Adrenal gland (tissue), 12 donors: ENCODE measurements around the gene KIRREL1. TPM values are rescaled to one million over a fixed set of nuclear protein-coding genes. Genes with fewer than 3 reads are reported as not detected.

Experiments used
- DNase-seq, 7 donors: peaks; one replicate each; pipeline ENCODE4 v3.0.0-alpha.2; 2019 to 2020
- H3K27ac ChIP-seq, 5 donors: fragments of 200-600 bp; sonication (generic) in 4 of 5; 1 replicate in 3 of 5; 2 replicates in 2 of 5; pipeline versions ENCODE4 v1.5.1 to v1.8.0; 2016 to 2020; ENCODE audit warnings: mild to moderate bottlenecking in 1 of 5
- H3K27me3 ChIP-seq: fragments of 200-600 bp; 2 replicates; pipeline ENCODE4 v1.8.0; 2021
- H3K36me3 ChIP-seq, 2 donors: fragments of 200-600 bp; replicated peaks in 1 of 2; 1 replicate in 1 of 2; 2 replicates in 1 of 2; pipeline versions ENCODE4 v1.5.1 to v1.8.0; 2018 to 2022
- H3K4me1 ChIP-seq, 2 donors: fragments of 200-600 bp; replicated peaks in 1 of 2; 1 replicate in 1 of 2; 2 replicates in 1 of 2; pipeline versions ENCODE4 v1.5.1 to v1.8.0; 2018 to 2021
- H3K4me3 ChIP-seq, 4 donors: fragments of 200-600 bp; sonication (generic) in 3 of 4; one replicate each; pipeline ENCODE4 v1.5.1; 2016 to 2018
- H3K9me3 ChIP-seq, 3 donors: fragments of 200-600 bp; sonication (generic) in 1 of 3; replicated peaks in 1 of 3; 1 replicate in 2 of 3; 2 replicates in 1 of 3; pipeline versions ENCODE4 v1.5.1 to v1.8.0; 2016 to 2021
- CTCF ChIP-seq, 6 experiments: fragments of 450-650 bp in 4 of 6; fragments of 200-600 bp in 2 of 6; sonication (generic) in 1 of 6; IDR thresholded peaks; 1 replicate in 5 of 6; 2 replicates in 1 of 6; pipeline versions ENCODE4 v1.5.1 to v1.8.0; 2016 to 2021; ENCODE audit warnings: antibody characterized with exemption in 6 of 6, mild to moderate bottlenecking in 2 of 6, moderate library complexity in 1 of 6
- POLR2A ChIP-seq, 2 donors: fragments of 450-650 bp; IDR thresholded peaks; one replicate each; pipeline ENCODE4 v1.6.1; 2017; ENCODE audit warnings: antibody characterized with exemption in 2 of 2, mild to moderate bottlenecking in 2 of 2, moderate library complexity in 1 of 2
- WGBS, 4 donors: extraction: QIAGEN DNeasy Blood & Tissue Kit in 2 of 4; methylation state at CpG; one replicate each; pipeline versions ENCODE4 v1.1.5 to v1.1.7; 2013 to 2017; 5-methylcytosine and 5-hydroxymethylcytosine counted together
- intact Hi-C, 2 donors: fragments of 100-400 bp; cut with DNase I; formaldehyde crosslinking; loops; one replicate each; pipeline versions ENCODE4 v1.14.1 to v1.15.0; 2022 to 2023
- polyA plus RNA-seq, 3 donors: library from polyadenylated mRNA; stranded (reverse); fragments of 200-250 nt in 2 of 3; fragments of 350-450 nt in 1 of 3; fragmentation: Illumina TruSeq in 1 of 3; extraction: RNeasy Lipid Tissue Mini Kit (QIAGEN cat#74804) in 1 of 3; gene quantifications; one replicate each; pipeline ENCODE4 v1.2.3, GENCODE V29; 2013 to 2014
- total RNA-seq, 9 donors: library from RNA; depleted of rRNA in 4 of 9; stranded (reverse); fragments of >200 nt in 4 of 9; fragments of 120-200 nt in 1 of 9; fragmentation: NEBNext Ultra II Directional in 1 of 9; extraction: Animal tissue kit (Norgen Biotek cat#: 25700) in 1 of 9; gene quantifications; one replicate each; pipeline versions ENCODE4 v1.1.0 to v1.2.4, GENCODE V29; 2013 to 2023
- donor health status: healthy with polysubstance abuse.
- donor health status: Bipolar disorder and iron deficiency.
- donor health status: DM: yes; HTN: yes; CAD: no.
- donor health status: DM: no; HTN: no; CAD: no.
- donor health status: DM: no; HTN: no; CAD: no.
- donor health status: DM: yes; HTN: yes; CAD: no.

Gene KIRREL1
- total and polyA plus RNA-seq, 12 donors, result 10.1 to 57.2 (median 39.8) TPM

GRCh38 chr1:158116311-158117167 lies 123.1 kb downstream of the KIRREL1 start:
- no peak for TF ChIP-seq CTCF (IDR thresholded peaks at IDR 0.05)
- no peak for TF ChIP-seq POLR2A (IDR thresholded peaks at IDR 0.05)
- WGBS, 4 donors, result 78 to 86% (median 79%) methylated on average over 10 of the region's 10 CpGs
- Histone ChIP-seq H3K9me3 (no peaks in the 10 kb centered on the region), H3K4me3 (no peak overlapping the region), H3K27me3 (peaks cover 34% of the 10 kb centered on the region), H3K36me3 (no peaks in the 10 kb centered on the region), H3K27ac (no peak overlapping the region), H3K4me1 (peaks cover 3 to 11% of the 10 kb centered on the region in 2 donors)
- DNase-seq, result no peak
- intact Hi-C loops, result loop anchor here in 1 of 2 donors (5.0 kb wide), 1 partner anchor 149 kb away; no protein-coding TSS in a partner anchor

GRCh38 chr1:158117854-158118704 lies 124.6 kb downstream of the KIRREL1 start:
- peak overlapping the region in 1 of 4 donors; percentile 2 for H3K4me3 ChIP-seq
- peak in 6 of 7 donors; percentile 30 to 67 (median 54) for DNase-seq
- no peaks in the 10 kb centered on the region for H3K9me3 ChIP-seq
- TF ChIP-seq POLR2A (IDR thresholded peaks at IDR 0.05), result no peak
- TF ChIP-seq CTCF (IDR thresholded peaks at IDR 0.05), result peak; percentile 25 to 48 (median 38)
- H3K27ac ChIP-seq, result no peak overlapping the region
- peaks cover 33% of the 10 kb centered on the region for H3K27me3 ChIP-seq
- peaks cover 3 to 9% of the 10 kb centered on the region in 2 donors for H3K4me1 ChIP-seq
- intact Hi-C loops, result loop anchor here in 1 of 2 donors (5.0 kb wide), 1 partner anchor 151 kb away; no protein-coding TSS in a partner anchor
- no peaks in the 10 kb centered on the region for H3K36me3 ChIP-seq
- WGBS, 4 donors, result 6 to 13% (median 10%) methylated on average over 18 to 22 of the region's 22 CpGs

- H3K4me1 ChIP-seq, result peaks cover 0 to under 1% of the 10 kb centered on the region in 2 donors
- intact Hi-C loops, result loop anchor here in 1 of 2 donors (5.0 kb wide), 1 partner anchor 152 kb away; no protein-coding TSS in a partner anchor
- no peak overlapping the region for H3K4me3 ChIP-seq
- H3K9me3 ChIP-seq, result no peaks in the 10 kb centered on the region
- DNase-seq, result no peak
- no peaks in the 10 kb centered on the region for H3K36me3 ChIP-seq
- H3K27ac ChIP-seq, result no peak overlapping the region
- no peak for TF ChIP-seq POLR2A (IDR thresholded peaks at IDR 0.05)
- no peak for TF ChIP-seq CTCF (IDR thresholded peaks at IDR 0.05)
- peaks cover 33% of the 10 kb centered on the region for H3K27me3 ChIP-seq
- 62 to 70% (median 68%) methylated on average over 7 to 8 of the region's 8 CpGs for WGBS, 4 donors
Measured at GRCh38 chr1:158118713-158119402, 125.4 kb downstream of the KIRREL1 start.
